ENCODE results near the gene SEMA6C. TPM values are rescaled to one million over a fixed set of nuclear protein-coding genes. Genes with fewer than 3 reads are reported as not detected.
A peak's percentile ranks its signal among the peaks of the same experiment; 100 is the strongest.
"Not testable (repeated sequence)": the region's sequence is repeated elsewhere in the genome, so short reads cannot be mapped to it uniquely, and the experiment has no call there.

Gene SEMA6C
- total RNA-seq, 1 donor from 2014 or later = 37.1 TPM

DNA sequence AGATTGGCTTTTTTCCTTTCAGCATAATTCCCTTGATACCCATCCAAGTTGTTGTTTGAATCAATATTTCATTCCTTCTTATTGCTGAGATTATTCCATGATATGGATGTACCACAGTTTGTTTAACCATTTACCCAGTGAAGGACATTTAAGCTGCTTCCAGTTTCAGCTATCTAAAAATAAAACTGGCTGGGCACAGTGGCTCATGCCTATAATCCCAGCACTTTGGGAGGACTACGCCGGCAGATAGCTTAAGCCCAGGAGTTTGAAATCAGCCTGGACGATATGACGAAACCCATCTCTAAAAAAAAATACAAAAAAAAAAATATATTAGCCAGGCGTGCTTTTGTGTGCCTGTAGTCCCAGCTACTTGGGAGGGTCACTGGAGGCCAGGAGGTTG lies 32.6 kb downstream of the SEMA6C start:
- DNase-seq (ENCODE audit: extremely low spot score, unreplicated experiment) = no peak
- no peak overlapping the region for H3K27ac Mint-ChIP-seq
- no peaks in the 10 kb centered on the region for H3K27me3 Mint-ChIP-seq
- H3K36me3 Mint-ChIP-seq = no peaks in the 10 kb centered on the region
- no peak overlapping the region for H3K4me3 Mint-ChIP-seq
- TF ChIP-seq, protein P1, sequence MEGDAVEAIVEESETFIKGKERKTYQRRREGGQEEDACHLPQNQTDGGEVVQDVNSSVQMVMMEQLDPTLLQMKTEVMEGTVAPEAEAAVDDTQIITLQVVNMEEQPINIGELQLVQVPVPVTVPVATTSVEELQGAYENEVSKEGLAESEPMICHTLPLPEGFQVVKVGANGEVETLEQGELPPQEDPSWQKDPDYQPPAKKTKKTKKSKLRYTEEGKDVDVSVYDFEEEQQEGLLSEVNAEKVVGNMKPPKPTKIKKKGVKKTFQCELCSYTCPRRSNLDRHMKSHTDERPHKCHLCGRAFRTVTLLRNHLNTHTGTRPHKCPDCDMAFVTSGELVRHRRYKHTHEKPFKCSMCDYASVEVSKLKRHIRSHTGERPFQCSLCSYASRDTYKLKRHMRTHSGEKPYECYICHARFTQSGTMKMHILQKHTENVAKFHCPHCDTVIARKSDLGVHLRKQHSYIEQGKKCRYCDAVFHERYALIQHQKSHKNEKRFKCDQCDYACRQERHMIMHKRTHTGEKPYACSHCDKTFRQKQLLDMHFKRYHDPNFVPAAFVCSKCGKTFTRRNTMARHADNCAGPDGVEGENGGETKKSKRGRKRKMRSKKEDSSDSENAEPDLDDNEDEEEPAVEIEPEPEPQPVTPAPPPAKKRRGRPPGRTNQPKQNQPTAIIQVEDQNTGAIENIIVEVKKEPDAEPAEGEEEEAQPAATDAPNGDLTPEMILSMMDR (conservative IDR thresholded peaks at IDR 0.05) = no peak
- H3K9me3 Mint-ChIP-seq = no peaks in the 10 kb centered on the region
- no peaks in the 10 kb centered on the region for H3K4me1 Mint-ChIP-seq (ENCODE audit: unreplicated experiment)

DNA sequence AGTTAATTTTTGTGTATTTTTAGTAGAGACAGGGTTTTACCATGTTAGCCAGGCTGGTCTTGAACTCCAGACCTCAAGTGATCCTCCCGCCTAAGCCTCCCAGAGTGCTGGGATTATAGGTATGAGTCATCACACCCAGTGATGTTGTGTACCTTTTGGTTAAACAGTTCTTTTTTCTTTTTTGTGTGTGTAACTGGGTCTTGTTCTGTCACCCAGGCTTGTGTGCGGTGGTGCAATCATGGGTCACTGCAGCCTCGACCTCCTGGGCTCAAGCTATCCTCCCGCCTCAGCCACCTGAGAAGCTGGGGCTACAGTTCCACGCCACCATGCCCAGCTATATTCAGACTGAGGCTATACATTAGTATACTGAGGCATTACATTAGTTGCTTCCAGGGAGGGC lies 38.1 kb downstream of the SEMA6C start:
- H3K36me3 Mint-ChIP-seq = peaks cover 4% of the 10 kb centered on the region
- peaks cover 8% of the 10 kb centered on the region for H3K4me1 Mint-ChIP-seq (ENCODE audit: unreplicated experiment)
- H3K27ac Mint-ChIP-seq = no peak overlapping the region
- DNase-seq (ENCODE audit: extremely low spot score, unreplicated experiment) = no peak
- H3K9me3 Mint-ChIP-seq = no peaks in the 10 kb centered on the region
- H3K4me3 Mint-ChIP-seq = no peak overlapping the region
- TF ChIP-seq, protein P1 (conservative IDR thresholded peaks at IDR 0.05) = no peak
- H3K27me3 Mint-ChIP-seq = no peaks in the 10 kb centered on the region

DNA sequence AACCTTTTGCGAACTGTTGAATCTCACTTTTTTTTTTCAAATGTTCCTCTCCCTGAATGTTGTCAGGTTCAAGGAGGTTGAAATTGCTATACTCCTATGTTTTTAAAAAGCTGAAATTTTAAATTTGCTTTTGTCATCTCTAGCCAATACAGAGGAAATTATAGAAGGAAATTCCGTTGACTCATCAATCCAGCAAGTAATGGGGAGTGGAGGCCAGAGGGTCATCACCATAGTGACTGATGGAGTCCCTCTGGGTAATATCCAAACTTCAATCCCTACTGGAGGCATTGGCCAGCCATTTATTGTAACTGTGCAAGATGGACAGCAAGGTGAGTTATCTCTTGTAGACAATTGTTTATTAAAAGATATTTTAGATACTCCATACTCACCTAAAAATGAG lies 39.5 kb downstream of the SEMA6C start:
- H3K27me3 Mint-ChIP-seq = no peaks in the 10 kb centered on the region

DNA sequence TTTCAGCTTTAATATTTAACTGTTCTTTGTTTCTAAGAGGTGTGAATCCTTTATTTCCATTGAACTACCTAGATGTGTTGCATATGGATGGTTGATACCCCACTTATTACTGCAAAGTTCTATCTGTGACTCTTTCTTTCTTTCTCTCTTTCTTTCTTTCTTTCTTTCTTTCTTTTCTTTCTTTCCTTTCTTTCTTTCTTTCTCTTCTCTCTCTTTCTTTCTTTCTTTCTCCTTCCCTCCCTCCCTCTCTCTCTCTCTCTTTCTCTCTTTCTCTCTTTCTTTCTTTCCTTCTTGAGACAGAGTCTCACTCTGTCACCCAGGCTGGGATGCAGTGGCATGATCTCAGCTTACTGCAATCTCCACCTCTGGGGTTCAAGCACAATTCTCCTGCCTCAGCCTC lies 41.8 kb downstream of the SEMA6C start:
- no peak for DNase-seq (ENCODE audit: extremely low spot score, unreplicated experiment)
- peaks cover 8% of the 10 kb centered on the region for H3K4me1 Mint-ChIP-seq (ENCODE audit: unreplicated experiment)

More for the DNA sequence above, 39.5 kb downstream of the SEMA6C start:
- H3K4me3 Mint-ChIP-seq = no peak overlapping the region
- no peak for DNase-seq (ENCODE audit: extremely low spot score, unreplicated experiment)
- H3K4me1 Mint-ChIP-seq (ENCODE audit: unreplicated experiment) = peaks cover 8% of the 10 kb centered on the region
- H3K27ac Mint-ChIP-seq = peak overlapping the region; percentile 32
- H3K9me3 Mint-ChIP-seq = no peaks in the 10 kb centered on the region
- TF ChIP-seq, protein P1 (conservative IDR thresholded peaks at IDR 0.05) = no peak
- peaks cover 4% of the 10 kb centered on the region for H3K36me3 Mint-ChIP-seq

DNA sequence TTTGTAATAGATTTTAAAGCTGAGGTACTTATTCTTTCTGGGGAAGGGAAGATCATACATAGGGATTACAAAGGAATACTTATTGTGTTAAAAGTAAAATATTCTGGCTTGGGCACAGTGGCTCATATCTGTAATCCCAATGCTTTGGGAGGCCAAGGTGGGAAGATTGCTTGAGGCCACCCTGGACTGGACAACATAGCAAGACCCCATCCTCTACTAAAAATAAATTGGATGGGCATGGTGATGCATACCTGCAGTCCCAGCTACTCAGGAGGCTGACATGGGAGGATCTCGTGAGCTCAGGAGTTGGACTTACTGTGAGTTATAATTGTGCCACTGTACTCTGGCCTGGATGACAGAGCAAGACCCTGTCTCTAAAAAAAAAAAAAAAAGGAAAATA lies 48.3 kb downstream of the SEMA6C start:
- Mint-ChIP-seq H3K4me3 (no peak overlapping the region), H3K9me3 (no peaks in the 10 kb centered on the region), H3K36me3 (no peaks in the 10 kb centered on the region), H3K27me3 (no peaks in the 10 kb centered on the region), H3K4me1 (ENCODE audit: unreplicated experiment) (no peaks in the 10 kb centered on the region), H3K27ac (no peak overlapping the region)
- TF ChIP-seq, protein P1 (conservative IDR thresholded peaks at IDR 0.05) = no peak
- DNase-seq (ENCODE audit: extremely low spot score, unreplicated experiment) = no peak

More for the DNA sequence above, 41.8 kb downstream of the SEMA6C start:
- TF ChIP-seq, protein P1 (conservative IDR thresholded peaks at IDR 0.05) = no peak
- Mint-ChIP-seq H3K27ac (no peak overlapping the region), H3K4me3 (no peak overlapping the region), H3K36me3 (peaks cover 4% of the 10 kb centered on the region), H3K9me3 (no peaks in the 10 kb centered on the region), H3K27me3 (no peaks in the 10 kb centered on the region)

DNA sequence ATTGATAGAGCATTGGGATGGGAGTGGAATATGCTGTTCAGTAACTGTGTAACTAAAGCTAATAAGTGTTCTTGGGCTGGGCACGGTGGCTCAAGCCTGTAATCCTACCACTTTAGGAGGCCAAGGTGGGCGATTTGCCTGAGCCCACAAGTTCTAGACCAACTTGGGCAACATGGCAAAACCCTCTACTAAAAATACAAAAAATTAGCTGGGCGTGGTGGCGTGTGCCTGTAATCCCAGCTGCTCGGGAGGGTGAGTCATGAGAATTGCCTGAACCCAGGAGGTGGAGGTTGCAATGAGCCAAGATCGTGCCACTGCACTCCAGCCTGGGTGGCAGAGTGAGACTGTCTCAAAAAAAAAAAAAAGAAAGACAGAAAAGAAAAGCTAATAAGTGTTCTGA lies 49.0 kb downstream of the SEMA6C start:
- H3K27ac Mint-ChIP-seq; H3K36me3 Mint-ChIP-seq; H3K4me1 Mint-ChIP-seq (ENCODE audit: unreplicated experiment); H3K9me3 Mint-ChIP-seq; DNase-seq (ENCODE audit: extremely low spot score, unreplicated experiment); H3K4me3 Mint-ChIP-seq; H3K27me3 Mint-ChIP-seq: not testable (repeated sequence)
